SK-N-SH treated with all-trans-retinoic acid at 6 μM for 48 hours (cell line): ENCODE data around the gene ARHGEF10L.
A peak's percentile ranks its signal among the peaks of the same experiment; 100 is the strongest.

Source experiments
- ATAC-seq: fragments of 200-7000 bp; cut with Tn5 transposase; 3 replicates; pipeline ENCODE4 v1.9.1; 2020; ENCODE audit warnings: mild to moderate bottlenecking, moderate library complexity
- ARNTL ChIP-seq: fragments of 450-650 bp; formaldehyde crosslinking; IDR thresholded peaks from 2 replicates; pipeline ENCODE4 v1.5.0; 2020; ENCODE audit warnings: low read depth, mild to moderate bottlenecking, moderate library complexity, borderline replicate concordance
- CSDC2 ChIP-seq: fragments of 250-450 bp; sonication (Bioruptor Pico); IDR thresholded peaks from 2 replicates; pipeline ENCODE4 v1.5.0; 2020; ENCODE audit warnings: mild to moderate bottlenecking, moderate library complexity
- CSRNP3 ChIP-seq: fragments of 250-450 bp; sonication (Bioruptor Pico); IDR thresholded peaks from 2 replicates; pipeline ENCODE4 v1.5.1; 2021; ENCODE audit warnings: mild to moderate bottlenecking, moderate library complexity
- ESRRG ChIP-seq: fragments of 250-450 bp; sonication (Bioruptor Pico); IDR thresholded peaks from 2 replicates; pipeline ENCODE4 v1.6.1; 2021; ENCODE audit warnings: mild to moderate bottlenecking
- GLIS3 ChIP-seq: fragments of 250-450 bp; sonication (Bioruptor Pico); IDR thresholded peaks from 2 replicates; pipeline ENCODE4 v1.5.0; 2020; ENCODE audit warnings: mild to moderate bottlenecking, moderate library complexity
- ISL1 ChIP-seq: fragments of 250-450 bp; sonication (Bioruptor Pico); IDR thresholded peaks from 2 replicates; pipeline ENCODE4 v2.1.2; 2022; ENCODE audit warnings: mild to moderate bottlenecking, moderate library complexity
- OSR1 ChIP-seq: fragments of 250-450 bp; sonication (Bioruptor Pico); IDR thresholded peaks from 2 replicates; pipeline ENCODE4 v1.8.0; 2022; ENCODE audit warnings: moderate library complexity, mild to moderate bottlenecking, inconsistent platforms
- POU6F1 ChIP-seq: fragments of 250-450 bp; sonication (Bioruptor Pico); IDR thresholded peaks from 2 replicates; pipeline ENCODE4 v1.8.0; 2021; ENCODE audit warnings: low read depth, mild to moderate bottlenecking, moderate library complexity, borderline replicate concordance
- RARB ChIP-seq: fragments of 250-450 bp; sonication (Bioruptor Pico); IDR thresholded peaks from 2 replicates; pipeline ENCODE4 v1.8.0; 2021; ENCODE audit warnings: mild to moderate bottlenecking, moderate library complexity
- SNAI2 ChIP-seq: fragments of 250-450 bp; sonication (Bioruptor Pico); IDR thresholded peaks from 2 replicates; pipeline ENCODE4 v1.5.0; 2020; ENCODE audit warnings: mild to moderate bottlenecking, moderate library complexity
- TCF4 ChIP-seq: fragments of 250-450 bp; sonication (Bioruptor Pico); IDR thresholded peaks from 2 replicates; pipeline ENCODE4 v1.8.0; 2021; ENCODE audit warnings: mild to moderate bottlenecking, moderate library complexity, borderline replicate concordance
- TOX ChIP-seq: fragments of 250-450 bp; sonication (Bioruptor Pico); IDR thresholded peaks from 2 replicates; pipeline ENCODE4 v1.8.0; 2021; ENCODE audit warnings: mild to moderate bottlenecking, moderate library complexity, borderline replicate concordance
- TSHZ2 ChIP-seq: fragments of 250-450 bp; sonication (Bioruptor Pico); IDR thresholded peaks from 2 replicates; pipeline ENCODE4 v1.5.0; 2020; ENCODE audit warnings: mild to moderate bottlenecking, moderate library complexity
- ZC3H10 ChIP-seq: fragments of 250-450 bp; sonication (Bioruptor Pico); IDR thresholded peaks from 2 replicates; pipeline ENCODE4 v1.5.1; 2021; ENCODE audit warnings: mild to moderate bottlenecking, moderate library complexity
- ZFP30 ChIP-seq: fragments of 450-650 bp; formaldehyde crosslinking; IDR thresholded peaks from 2 replicates; pipeline ENCODE4 v1.5.0; 2022; ENCODE audit warnings: mild to moderate bottlenecking, moderate library complexity
- ZNF565 ChIP-seq: fragments of 450-650 bp; formaldehyde crosslinking; conservative IDR thresholded peaks from 2 replicates; pipeline ENCODE4 v1.5.0; 2020; ENCODE audit warnings: low read depth, mild to moderate bottlenecking, moderate library complexity
- ZNF70 ChIP-seq: fragments of 450-650 bp; formaldehyde crosslinking; IDR thresholded peaks from 2 replicates; pipeline ENCODE4 v1.5.0; 2020; ENCODE audit warnings: mild to moderate bottlenecking, moderate library complexity
- TF ChIP-seq, protein P1 (sequence below): fragments of 250-450 bp; sonication (Bioruptor Pico); IDR thresholded peaks from 2 replicates; pipeline ENCODE4 v1.5.1; 2020; ENCODE audit warnings: low read depth, mild to moderate bottlenecking, moderate library complexity

Gene ARHGEF10L

DNA sequence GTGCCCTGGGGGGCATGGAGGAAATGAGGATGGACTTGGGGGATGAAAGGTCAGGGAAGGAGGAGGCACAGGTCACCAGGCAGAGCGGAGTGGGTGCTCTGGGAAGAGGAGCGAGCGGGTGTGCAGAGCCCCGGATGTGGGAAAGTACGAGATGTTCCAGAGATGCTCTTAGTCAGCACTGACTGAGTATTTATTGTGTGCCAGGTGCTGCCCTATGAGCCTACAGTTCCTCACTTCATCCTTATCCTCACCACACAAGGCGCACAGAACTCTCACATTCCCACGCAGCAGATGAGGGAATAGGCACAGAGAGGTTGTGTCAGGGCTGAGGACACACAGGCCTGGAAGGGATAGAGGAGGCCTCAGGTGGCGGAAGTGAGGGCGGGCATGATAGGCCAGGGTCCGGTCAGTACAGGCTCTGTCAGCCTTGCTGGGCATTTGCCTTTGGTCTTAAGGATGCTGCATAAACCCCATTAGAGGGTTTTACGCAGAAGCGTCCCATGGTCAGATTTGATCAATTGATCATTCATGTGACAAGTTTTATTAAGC, 77.3 kb downstream of the ARHGEF10L start:
- TF ChIP-seq ZC3H10 (CRISPR knock-in tag) (no peak), ZNF565 (CRISPR knock-in tag) (no peak), TSHZ2 (no peak), ARNTL (CRISPR knock-in tag) (no peak), ZFP30 (CRISPR knock-in tag) (no peak), CSRNP3 (no peak), TOX (CRISPR knock-in tag) (no peak), CSDC2 (CRISPR knock-in tag) (no peak), ESRRG (no peak), ZNF70 (CRISPR knock-in tag) (no peak), GLIS3 (CRISPR knock-in tag) (no peak), ISL1 (CRISPR knock-in tag) (no peak), RARB (CRISPR knock-in tag) (no peak), OSR1 (CRISPR knock-in tag) (no peak)
- TF ChIP-seq, protein P1, sequence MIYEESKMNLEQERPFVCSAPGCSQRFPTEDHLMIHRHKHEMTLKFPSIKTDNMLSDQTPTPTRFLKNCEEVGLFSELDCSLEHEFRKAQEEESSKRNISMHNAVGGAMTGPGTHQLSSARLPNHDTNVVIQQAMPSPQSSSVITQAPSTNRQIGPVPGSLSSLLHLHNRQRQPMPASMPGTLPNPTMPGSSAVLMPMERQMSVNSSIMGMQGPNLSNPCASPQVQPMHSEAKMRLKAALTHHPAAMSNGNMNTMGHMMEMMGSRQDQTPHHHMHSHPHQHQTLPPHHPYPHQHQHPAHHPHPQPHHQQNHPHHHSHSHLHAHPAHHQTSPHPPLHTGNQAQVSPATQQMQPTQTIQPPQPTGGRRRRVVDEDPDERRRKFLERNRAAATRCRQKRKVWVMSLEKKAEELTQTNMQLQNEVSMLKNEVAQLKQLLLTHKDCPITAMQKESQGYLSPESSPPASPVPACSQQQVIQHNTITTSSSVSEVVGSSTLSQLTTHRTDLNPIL, result no peak
- ATAC-seq, result no peak

- TF ChIP-seq POU6F1 (CRISPR knock-in tag) (no peak), RARB (CRISPR knock-in tag) (no peak), CSDC2 (CRISPR knock-in tag) (no peak), OSR1 (CRISPR knock-in tag) (no peak), TCF4 (no peak)
- TF ChIP-seq, protein P1, result no peak
- peak; percentile 72 for ATAC-seq
These were observed 78.5 kb downstream of the ARHGEF10L start for GRCh38 chr1:17617787-17618557.

DNA sequence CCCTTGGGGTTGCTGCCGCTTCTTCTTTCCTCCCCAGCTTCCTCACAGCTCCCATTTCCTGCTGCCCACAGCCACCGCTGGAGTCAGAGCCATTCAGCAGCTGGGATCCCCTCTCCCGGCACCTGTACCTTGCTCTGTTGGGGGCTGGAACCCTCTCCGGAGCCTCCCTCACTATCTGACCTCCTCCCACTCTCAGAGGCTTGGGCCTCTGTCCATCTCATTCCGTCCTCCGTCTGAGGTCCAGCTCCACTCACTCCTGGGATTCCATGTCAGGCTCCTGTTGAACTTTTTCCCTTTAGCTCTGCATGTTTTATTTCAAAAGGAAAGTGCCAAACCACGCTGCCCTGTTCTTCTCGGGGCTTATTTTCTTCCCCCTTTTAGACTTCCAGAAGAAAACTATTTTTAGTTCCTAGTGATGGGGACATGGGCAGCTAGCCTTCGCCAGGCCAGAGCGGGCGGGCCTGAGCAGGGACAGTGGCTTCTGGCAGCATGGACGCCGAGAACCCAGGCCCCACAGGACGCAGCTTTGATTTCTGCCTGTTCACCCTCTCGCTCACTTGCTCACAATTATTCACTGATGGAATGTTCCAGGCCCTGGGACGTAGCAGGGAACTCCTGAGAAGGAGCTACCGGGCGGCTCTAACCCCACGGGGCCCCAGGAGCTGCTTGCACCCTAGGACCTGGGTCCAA, 79.2 kb downstream of the ARHGEF10L start:
- TF ChIP-seq SNAI2 (CRISPR knock-in tag), result no peak
- no peak for TF ChIP-seq TSHZ2
- no peak; the same call in 2 of the 3 replicates for ATAC-seq
